HG02610 (cell line): Measurements from ENCODE around the gene PDZRN3.

Source experiments
- ATAC-seq: cut with Tn5 transposase; IDR thresholded peaks from one replicate; pipeline ENCODE4 v1.9.1; 2021; ENCODE audit warnings: mild to moderate bottlenecking, moderate library complexity; ENCODE audit not compliant: unreplicated experiment

The PDZRN3 gene

DNA sequence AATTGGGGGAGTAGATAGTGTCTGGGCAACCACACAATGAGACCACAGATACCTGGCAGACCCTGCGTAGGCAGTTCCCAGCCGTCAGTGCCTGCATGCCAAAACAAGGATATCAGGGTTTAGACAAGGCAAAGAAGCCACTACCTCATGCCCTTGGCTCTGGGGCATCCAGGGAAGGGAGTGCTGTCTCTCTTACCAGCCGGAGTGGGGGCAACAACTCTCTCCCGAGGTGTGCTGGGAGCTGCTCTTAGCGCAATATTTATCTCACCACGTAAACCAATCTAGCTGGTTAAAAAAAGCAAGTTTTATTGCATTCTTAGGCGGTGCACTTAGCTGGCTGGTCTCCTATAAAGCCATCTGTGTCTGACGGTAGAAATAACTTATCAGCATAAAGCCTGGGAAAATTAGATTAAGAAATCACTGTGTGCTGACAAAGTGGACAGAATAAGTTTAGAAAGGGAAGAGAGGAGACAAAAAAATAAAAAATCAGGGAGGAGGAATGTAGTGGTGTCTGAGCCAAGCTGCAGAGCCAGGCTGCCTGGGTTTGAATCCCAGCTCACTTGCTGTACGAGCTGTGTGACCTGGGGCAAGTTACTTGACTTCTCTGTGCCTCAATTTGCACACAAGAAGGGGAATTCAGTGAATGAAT lies 273.2 kb downstream of the PDZRN3 start:
- ATAC-seq, result no peak

DNA sequence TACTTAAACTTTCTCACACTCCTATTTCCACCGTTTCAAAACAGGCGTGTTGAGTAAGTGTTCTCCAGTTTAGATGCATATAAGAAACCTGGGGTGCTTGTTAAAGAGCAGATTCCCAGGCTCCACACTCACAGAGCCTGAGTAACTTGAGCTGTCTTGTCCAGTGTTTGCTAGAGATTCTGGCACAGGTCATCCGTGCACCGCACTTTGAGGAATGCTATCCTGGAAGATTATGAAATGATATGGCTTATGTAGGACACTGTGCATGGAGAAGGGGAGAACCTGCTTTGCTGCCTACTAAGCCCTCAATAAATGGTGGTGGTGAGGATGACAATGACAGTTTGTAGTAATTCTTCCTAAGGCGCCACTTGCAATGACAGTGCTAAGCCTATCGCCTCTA lies 273.7 kb downstream of the PDZRN3 start:
- no peak for ATAC-seq

DNA sequence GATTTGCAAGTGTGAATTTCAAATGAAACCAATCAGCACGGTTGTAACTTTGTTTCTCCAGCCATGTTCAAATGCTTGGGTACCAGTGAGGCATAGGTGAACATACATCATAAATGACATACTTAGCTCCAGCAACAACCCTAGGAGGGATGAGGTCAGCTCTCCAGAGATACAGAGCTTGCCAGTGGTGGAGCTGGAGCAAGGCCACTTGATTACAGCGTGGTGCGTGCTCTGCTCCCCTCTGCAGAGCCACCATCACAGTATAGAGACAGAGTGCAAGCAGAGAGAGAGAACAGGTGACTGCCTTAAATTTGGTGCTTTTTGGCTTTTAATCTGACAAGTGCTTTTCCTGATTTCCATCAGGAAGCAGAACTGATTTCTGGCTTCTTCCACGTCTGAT lies 275.1 kb downstream of the PDZRN3 start:
- ATAC-seq, result no peak

DNA sequence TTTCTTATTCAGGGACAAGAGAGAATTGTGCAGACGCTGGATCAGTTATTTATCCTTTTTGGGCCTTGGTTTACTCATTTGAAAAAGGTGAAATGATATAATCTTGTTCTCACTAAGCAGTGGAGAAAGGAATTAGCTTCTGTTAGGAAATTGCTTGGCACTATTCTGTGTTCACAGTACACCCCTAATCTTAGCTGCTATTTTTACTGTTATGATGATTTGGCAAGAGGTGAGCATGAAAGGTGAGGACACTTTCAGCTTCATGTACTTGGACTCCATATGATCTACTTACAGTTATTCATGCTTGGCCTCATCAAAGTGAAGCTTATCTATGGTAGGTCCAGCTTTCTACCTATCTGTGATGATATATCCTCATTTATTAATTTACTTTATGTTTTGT lies 282.7 kb downstream of the PDZRN3 start:
- no peak for ATAC-seq

DNA sequence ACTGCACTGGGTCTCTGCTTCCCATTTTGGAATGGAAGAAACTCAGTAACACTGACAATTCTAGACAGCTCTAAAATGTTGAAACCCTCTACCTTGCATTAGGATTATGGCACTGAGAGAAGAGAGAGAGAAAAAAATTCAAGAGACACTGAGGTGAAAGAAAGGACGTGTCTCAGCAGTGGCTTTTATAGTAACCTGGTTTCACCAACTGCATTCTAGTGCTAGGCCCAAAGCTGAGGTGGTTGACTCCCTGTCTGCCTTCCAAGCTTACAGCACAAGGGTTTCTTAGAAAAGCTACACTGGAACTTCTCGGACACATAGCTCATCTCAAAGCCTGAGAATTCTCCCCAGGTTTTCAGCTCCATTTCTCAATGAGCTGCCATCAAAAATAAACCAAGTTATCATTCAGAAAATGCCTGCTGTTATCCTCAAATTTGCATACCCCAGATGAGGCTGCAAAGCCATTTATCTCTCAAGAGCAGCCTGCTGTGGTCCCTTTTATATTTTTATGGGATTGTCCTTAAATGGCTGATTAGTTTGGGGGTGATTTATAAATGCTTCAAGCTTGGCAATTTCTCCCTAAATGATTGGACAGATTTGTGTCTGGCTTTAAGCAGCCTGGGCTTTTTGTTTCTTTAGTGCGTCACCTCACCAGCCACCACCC lies 283.3 kb downstream of the PDZRN3 start:
- ATAC-seq, result no peak

DNA sequence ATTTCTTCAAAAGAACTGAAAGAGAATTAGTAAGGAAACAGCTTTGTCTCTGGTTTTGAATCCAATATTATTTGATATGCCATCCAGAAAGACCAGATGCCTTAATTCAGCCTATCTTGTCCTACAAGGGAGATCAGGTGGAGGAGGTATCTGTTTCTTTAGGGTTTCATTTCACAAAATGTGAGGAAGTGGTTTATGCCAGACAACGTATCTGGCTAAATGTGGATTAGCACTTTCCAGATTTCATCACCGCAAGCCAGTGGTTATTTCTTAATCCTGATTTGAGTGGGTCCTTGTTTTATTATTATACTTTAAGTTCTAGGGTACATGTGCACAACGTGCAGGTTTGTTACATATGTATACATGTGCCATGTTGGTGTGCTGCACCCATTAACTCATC lies 292.2 kb downstream of the PDZRN3 start:
- ATAC-seq, result no peak
